Measurements from ENCODE around the gene INKA2. TPM values are rescaled to one million over a fixed set of nuclear protein-coding genes. Genes with fewer than 3 reads are reported as not detected.
A peak's percentile ranks its signal among the peaks of the same experiment; 100 is the strongest.

INKA2 gene
- total RNA-seq, 2 experiments from 2014 or later: 0.25 to 0.49 TPM

GRCh38 chr1:111738436-111739193 is 580 bp downstream of the INKA2 start:
- peak; percentile 50 for ATAC-seq
- Mint-ChIP-seq H3K27me3 (peaks cover 32% of the 10 kb centered on the region), H3K27ac (peak overlapping the region; percentile 11), H3K9me3 (ENCODE audit: low read depth) (no peaks in the 10 kb centered on the region), H3K4me1 (peaks cover 15% of the 10 kb centered on the region), H3K36me3 (ENCODE audit: low read depth) (no peaks in the 10 kb centered on the region), H3K4me3 (peak overlapping the region; percentile 80)
- intact Hi-C loops (cut with DNase I, micrococcal nuclease): loop anchor here (1.0 to 2.0 kb wide), 4 partner anchors 16 to 289 kb away; partner anchors contain the start of genes DDX20 (in 2 of the 2), ATP5PB (in 1 of the 2) and WDR77 (in 1 of the 2)
- ChIA-PET POLR2A (interaction anchor here (0.6 to 1.2 kb wide), 3 partner anchors 16 to 682 kb away, joined by 3 read pairs; no protein-coding TSS in a partner anchor), CTCF (interaction anchor here (0.6 to 6.4 kb wide), 13 partner anchors 9 to 958 kb away, joined by 3 to 39 read pairs (median 4); no protein-coding TSS in a partner anchor)
- DNase-seq: peak; percentile 64

- intact Hi-C loops (cut with DNase I, micrococcal nuclease): loop anchor here (2.0 kb wide), 2 partner anchors 17 to 229 kb away; partner anchors contain the start of gene DDX20 (in 1 of the 2)
- CTCF ChIA-PET: interaction anchor here (0.6 to 6.4 kb wide), 8 partner anchors 9 to 388 kb away, joined by 3 to 39 read pairs (median 4); no protein-coding TSS in a partner anchor
- H3K9me3 Mint-ChIP-seq (ENCODE audit: low read depth): no peaks in the 10 kb centered on the region
- H3K4me3 Mint-ChIP-seq: peak overlapping the region; percentile 80
- ATAC-seq (no peak), DNase-seq (no peak)
- peaks cover 32% of the 10 kb centered on the region for H3K27me3 Mint-ChIP-seq
- no peak overlapping the region for H3K27ac Mint-ChIP-seq
- no peaks in the 10 kb centered on the region for H3K36me3 Mint-ChIP-seq (ENCODE audit: low read depth)
- POLR2A ChIA-PET: interaction anchor here (0.6 to 1.1 kb wide), 2 partner anchors 17 to 682 kb away, joined by 3 read pairs; no protein-coding TSS in a partner anchor
- H3K4me1 Mint-ChIP-seq: peaks cover 15% of the 10 kb centered on the region
These were observed 1.1 kb downstream of the INKA2 start for GRCh38 chr1:111738133-111738435.

- no peaks in the 10 kb centered on the region for H3K36me3 Mint-ChIP-seq (ENCODE audit: low read depth)
- no peak overlapping the region for H3K27ac Mint-ChIP-seq
- H3K4me3 Mint-ChIP-seq: peak overlapping the region; percentile 80
- H3K9me3 Mint-ChIP-seq (ENCODE audit: low read depth): no peaks in the 10 kb centered on the region
- ATAC-seq: no peak
- peaks cover 29% of the 10 kb centered on the region for H3K27me3 Mint-ChIP-seq
- POLR2A ChIA-PET: interaction anchor here (0.6 to 1.1 kb wide), 3 partner anchors 17 to 681 kb away, joined by 3 read pairs; no protein-coding TSS in a partner anchor
- intact Hi-C loops (cut with DNase I, micrococcal nuclease): loop anchor here (2.0 kb wide), 2 partner anchors 17 to 229 kb away; partner anchors contain the start of gene DDX20 (in 1 of the 2)
- DNase-seq: no peak
- peaks cover 15% of the 10 kb centered on the region for H3K4me1 Mint-ChIP-seq
- CTCF ChIA-PET: interaction anchor here (0.6 to 6.4 kb wide), 11 partner anchors 8 to 300 kb away, joined by 3 to 39 read pairs (median 4); no protein-coding TSS in a partner anchor
These were observed 1.7 kb downstream of the INKA2 start for GRCh38 chr1:111737216-111738132.

- Mint-ChIP-seq H3K27ac (no peak overlapping the region), H3K4me3 (no peak overlapping the region), H3K36me3 (ENCODE audit: low read depth) (no peaks in the 10 kb centered on the region), H3K4me1 (peaks cover 15% of the 10 kb centered on the region), H3K9me3 (ENCODE audit: low read depth) (no peaks in the 10 kb centered on the region), H3K27me3 (peaks cover 29% of the 10 kb centered on the region)
- no peak for DNase-seq
- ChIA-PET CTCF (interaction anchor here (0.9 to 6.4 kb wide), 10 partner anchors 8 to 299 kb away, joined by 4 to 39 read pairs (median 5); no protein-coding TSS in a partner anchor), POLR2A (interaction anchor here (0.8 kb wide), 1 partner anchor 133 kb away, joined by 3 read pairs; no protein-coding TSS in a partner anchor)
- intact Hi-C loops (cut with DNase I, micrococcal nuclease): no loop called here
- ATAC-seq: no peak
These were observed 2.5 kb downstream of the INKA2 start for GRCh38 chr1:111736548-111737215.

- CTCF ChIA-PET: interaction anchor here (0.8 to 6.4 kb wide), 9 partner anchors 8 to 298 kb away, joined by 3 to 39 read pairs (median 5); no protein-coding TSS in a partner anchor
- Mint-ChIP-seq H3K36me3 (ENCODE audit: low read depth) (no peaks in the 10 kb centered on the region), H3K27ac (no peak overlapping the region), H3K27me3 (peaks cover 23% of the 10 kb centered on the region), H3K9me3 (ENCODE audit: low read depth) (no peaks in the 10 kb centered on the region), H3K4me1 (peaks cover 15% of the 10 kb centered on the region), H3K4me3 (no peak overlapping the region)
- intact Hi-C loops (cut with DNase I, micrococcal nuclease): no loop called here
- no peak for DNase-seq
- ATAC-seq: no peak
- POLR2A ChIA-PET: interaction anchor here (0.8 kb wide), 1 partner anchor 132 kb away, joined by 3 read pairs; no protein-coding TSS in a partner anchor
These were observed 3.2 kb downstream of the INKA2 start for GRCh38 chr1:111735858-111736544.

GRCh38 chr1:111735321-111735720 is 3.9 kb downstream of the INKA2 start:
- ChIA-PET CTCF (interaction anchor here (0.8 to 6.4 kb wide), 6 partner anchors 12 to 227 kb away, joined by 3 to 39 read pairs (median 5); no protein-coding TSS in a partner anchor), POLR2A (no interaction called here)
- H3K9me3 Mint-ChIP-seq (ENCODE audit: low read depth): no peaks in the 10 kb centered on the region
- H3K4me3 Mint-ChIP-seq: no peak overlapping the region
- H3K27me3 Mint-ChIP-seq: peaks cover 18% of the 10 kb centered on the region
- no peak overlapping the region for H3K27ac Mint-ChIP-seq
- ATAC-seq (no peak), DNase-seq (no peak)
- H3K4me1 Mint-ChIP-seq: peaks cover 13% of the 10 kb centered on the region
- intact Hi-C loops (cut with DNase I, micrococcal nuclease): no loop called here
- no peaks in the 10 kb centered on the region for H3K36me3 Mint-ChIP-seq (ENCODE audit: low read depth)

- POLR2A ChIA-PET: no interaction called here
These were observed 4.3 kb downstream of the INKA2 start for GRCh38 chr1:111734856-111735255.

GRCh38 chr1:111734426-111734825 is 4.8 kb downstream of the INKA2 start:
- DNase-seq (no peak), ATAC-seq (no peak)
- POLR2A ChIA-PET: no interaction called here

More at GRCh38 chr1:111734856-111735255, 4.3 kb downstream of the INKA2 start:
- Mint-ChIP-seq H3K36me3 (ENCODE audit: low read depth) (no peaks in the 10 kb centered on the region), H3K9me3 (ENCODE audit: low read depth) (no peaks in the 10 kb centered on the region), H3K4me3 (no peak overlapping the region), H3K4me1 (peaks cover 12% of the 10 kb centered on the region), H3K27ac (no peak overlapping the region), H3K27me3 (peaks cover 16% of the 10 kb centered on the region)
- CTCF ChIA-PET: interaction anchor here (0.8 to 6.4 kb wide), 3 partner anchors 13 to 34 kb away, joined by 3 to 39 read pairs (median 17); no protein-coding TSS in a partner anchor
- intact Hi-C loops (cut with DNase I, micrococcal nuclease): no loop called here
- no peak for ATAC-seq
- no peak for DNase-seq

GRCh38 chr1:111733992-111734341 is 5.2 kb downstream of the INKA2 start:
- POLR2A ChIA-PET: no interaction called here
- intact Hi-C loops (cut with DNase I, micrococcal nuclease): no loop called here
- DNase-seq (no peak), ATAC-seq (no peak)
- no peak overlapping the region for H3K27ac Mint-ChIP-seq
- H3K9me3 Mint-ChIP-seq (ENCODE audit: low read depth): no peaks in the 10 kb centered on the region
- H3K27me3 Mint-ChIP-seq: peaks cover 15% of the 10 kb centered on the region
- CTCF ChIA-PET: interaction anchor here (0.6 to 1.3 kb wide), 3 partner anchors 13 to 1744 kb away, joined by 3 to 4 read pairs (median 3); no protein-coding TSS in a partner anchor
- H3K36me3 Mint-ChIP-seq (ENCODE audit: low read depth): no peaks in the 10 kb centered on the region
- peaks cover 10% of the 10 kb centered on the region for H3K4me1 Mint-ChIP-seq
- H3K4me3 Mint-ChIP-seq: no peak overlapping the region

More at GRCh38 chr1:111734426-111734825, 4.8 kb downstream of the INKA2 start:
- Mint-ChIP-seq H3K36me3 (ENCODE audit: low read depth) (no peaks in the 10 kb centered on the region), H3K27ac (no peak overlapping the region), H3K4me3 (no peak overlapping the region), H3K27me3 (peaks cover 15% of the 10 kb centered on the region), H3K9me3 (ENCODE audit: low read depth) (no peaks in the 10 kb centered on the region), H3K4me1 (peaks cover 10% of the 10 kb centered on the region)
- intact Hi-C loops (cut with DNase I, micrococcal nuclease): no loop called here
- CTCF ChIA-PET: interaction anchor here (0.7 to 6.4 kb wide), 4 partner anchors 13 to 35 kb away, joined by 3 to 39 read pairs (median 10); no protein-coding TSS in a partner anchor
